ENCODE data around the gene SLFN12L. TPM values are rescaled to one million over a fixed set of nuclear protein-coding genes. Genes with fewer than 3 reads are reported as not detected.
"Not testable (repeated sequence)": the region's sequence is repeated elsewhere in the genome, so short reads cannot be mapped to it uniquely, and the experiment has no call there.

Gene SLFN12L
- total RNA-seq, 4 donors from 2014 or later = 0.10 to 0.31 (median 0.15) TPM; not detected in 1

DNA sequence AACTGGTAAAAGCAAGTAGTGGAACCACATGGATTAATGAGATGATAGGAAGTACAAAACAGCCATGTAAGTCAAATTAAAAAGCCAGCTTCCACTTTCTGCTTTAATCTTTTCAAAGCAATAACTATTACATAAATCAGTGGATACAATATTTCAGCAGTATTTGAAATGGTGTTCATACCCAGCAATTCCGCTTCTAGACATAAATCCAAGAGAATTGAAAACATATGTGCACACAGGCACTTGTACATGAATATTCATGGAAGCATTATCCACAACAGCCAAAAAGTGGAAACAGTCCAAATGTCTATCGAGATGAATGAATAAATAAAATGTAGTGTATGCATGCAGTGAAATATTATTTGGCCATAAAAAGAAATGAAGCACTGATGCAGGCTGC lies 27.4 kb downstream of the SLFN12L start:
- Histone ChIP-seq H3K4me1 (no peaks in the 10 kb centered on the region), H3K27me3 (peaks cover 0 to 4% (median under 1%) of the 10 kb centered on the region in 3 donors), H3K36me3 (no peaks in the 10 kb centered on the region), H3K4me3 (no peak overlapping the region), H3K27ac (no peak overlapping the region), H3K9me3 (no peaks in the 10 kb centered on the region)
- intact Hi-C loops (cut with DNase I; ENCODE audit: low total_unique reads) (no loop called here), in situ Hi-C loops (cut with MboI; ENCODE audit: low sequenced_read_pairs in 4 of 4) (no loop called here)
- ATAC-seq (no peak), DNase-seq (no peak)
- TF ChIP-seq POLR2A (IDR thresholded peaks at IDR 0.05) = no peak
- TF ChIP-seq, protein P1, sequence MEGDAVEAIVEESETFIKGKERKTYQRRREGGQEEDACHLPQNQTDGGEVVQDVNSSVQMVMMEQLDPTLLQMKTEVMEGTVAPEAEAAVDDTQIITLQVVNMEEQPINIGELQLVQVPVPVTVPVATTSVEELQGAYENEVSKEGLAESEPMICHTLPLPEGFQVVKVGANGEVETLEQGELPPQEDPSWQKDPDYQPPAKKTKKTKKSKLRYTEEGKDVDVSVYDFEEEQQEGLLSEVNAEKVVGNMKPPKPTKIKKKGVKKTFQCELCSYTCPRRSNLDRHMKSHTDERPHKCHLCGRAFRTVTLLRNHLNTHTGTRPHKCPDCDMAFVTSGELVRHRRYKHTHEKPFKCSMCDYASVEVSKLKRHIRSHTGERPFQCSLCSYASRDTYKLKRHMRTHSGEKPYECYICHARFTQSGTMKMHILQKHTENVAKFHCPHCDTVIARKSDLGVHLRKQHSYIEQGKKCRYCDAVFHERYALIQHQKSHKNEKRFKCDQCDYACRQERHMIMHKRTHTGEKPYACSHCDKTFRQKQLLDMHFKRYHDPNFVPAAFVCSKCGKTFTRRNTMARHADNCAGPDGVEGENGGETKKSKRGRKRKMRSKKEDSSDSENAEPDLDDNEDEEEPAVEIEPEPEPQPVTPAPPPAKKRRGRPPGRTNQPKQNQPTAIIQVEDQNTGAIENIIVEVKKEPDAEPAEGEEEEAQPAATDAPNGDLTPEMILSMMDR (IDR thresholded peaks at IDR 0.05 in 4 of 5, conservative IDR thresholded peaks at IDR 0.05 in 1 of 5) = no peak

DNA sequence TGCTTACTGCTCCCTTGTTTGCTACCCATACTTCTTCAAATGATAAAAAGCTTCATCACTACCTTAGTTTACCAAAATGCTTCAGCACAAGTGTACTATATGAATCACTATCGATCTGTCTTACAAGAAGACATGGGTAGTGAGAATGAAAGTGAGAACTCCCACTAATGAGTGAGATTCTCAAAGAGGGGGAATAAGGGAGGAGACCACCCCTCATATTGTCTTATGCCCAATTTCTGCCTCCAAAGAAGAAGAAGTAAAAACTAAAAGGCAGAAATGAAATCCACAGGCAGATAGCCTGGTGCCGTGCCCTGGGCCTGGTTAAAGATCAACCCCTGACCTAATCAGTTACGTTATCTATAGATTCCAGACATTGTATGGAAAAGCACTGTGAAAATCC lies 29.8 kb downstream of the SLFN12L start:
- DNase-seq; H3K36me3 ChIP-seq; ATAC-seq; intact Hi-C loops (cut with DNase I; ENCODE audit: low total_unique reads); H3K9me3 ChIP-seq; H3K4me3 ChIP-seq; H3K27ac ChIP-seq; H3K27me3 ChIP-seq; H3K4me1 ChIP-seq; in situ Hi-C loops (cut with MboI; ENCODE audit: low sequenced_read_pairs in 4 of 4): not testable (repeated sequence)

DNA sequence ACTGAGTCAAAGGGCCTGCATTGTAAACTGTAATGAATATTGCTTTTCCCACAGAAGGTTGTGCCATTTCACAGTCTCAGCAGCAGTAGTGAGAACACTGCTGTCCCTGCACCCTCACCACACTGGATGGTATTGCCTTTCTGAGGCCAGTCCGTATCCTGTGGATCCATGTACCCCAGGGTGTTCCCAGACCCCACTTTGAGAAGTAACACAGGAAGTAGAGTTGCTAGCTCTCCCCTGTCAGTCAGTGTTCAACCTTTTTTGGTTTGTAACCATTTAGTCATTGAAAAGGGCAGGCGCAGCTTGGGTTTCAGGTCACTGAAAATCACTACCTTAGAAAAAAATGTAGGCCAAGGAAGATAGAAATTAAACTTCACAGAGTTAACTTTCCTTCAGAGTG lies 37.9 kb downstream of the SLFN12L start:
- Histone ChIP-seq H3K36me3 (no peaks in the 10 kb centered on the region), H3K4me3 (no peak overlapping the region), H3K4me1 (peaks cover 0 to 3% of the 10 kb centered on the region in 2 donors), H3K27me3 (peaks cover 50 to 75% (median 56%) of the 10 kb centered on the region in 3 donors), H3K9me3 (no peaks in the 10 kb centered on the region), H3K27ac (no peak overlapping the region)
- ATAC-seq (no peak), DNase-seq (no peak)
- in situ Hi-C loops (cut with MboI; ENCODE audit: low sequenced_read_pairs in 4 of 4) (no loop called here), intact Hi-C loops (cut with DNase I; ENCODE audit: low total_unique reads) (no loop called here)
- no peak for TF ChIP-seq POLR2A (IDR thresholded peaks at IDR 0.05)
- TF ChIP-seq, protein P1 (IDR thresholded peaks at IDR 0.05 in 4 of 5, conservative IDR thresholded peaks at IDR 0.05 in 1 of 5) = no peak

DNA sequence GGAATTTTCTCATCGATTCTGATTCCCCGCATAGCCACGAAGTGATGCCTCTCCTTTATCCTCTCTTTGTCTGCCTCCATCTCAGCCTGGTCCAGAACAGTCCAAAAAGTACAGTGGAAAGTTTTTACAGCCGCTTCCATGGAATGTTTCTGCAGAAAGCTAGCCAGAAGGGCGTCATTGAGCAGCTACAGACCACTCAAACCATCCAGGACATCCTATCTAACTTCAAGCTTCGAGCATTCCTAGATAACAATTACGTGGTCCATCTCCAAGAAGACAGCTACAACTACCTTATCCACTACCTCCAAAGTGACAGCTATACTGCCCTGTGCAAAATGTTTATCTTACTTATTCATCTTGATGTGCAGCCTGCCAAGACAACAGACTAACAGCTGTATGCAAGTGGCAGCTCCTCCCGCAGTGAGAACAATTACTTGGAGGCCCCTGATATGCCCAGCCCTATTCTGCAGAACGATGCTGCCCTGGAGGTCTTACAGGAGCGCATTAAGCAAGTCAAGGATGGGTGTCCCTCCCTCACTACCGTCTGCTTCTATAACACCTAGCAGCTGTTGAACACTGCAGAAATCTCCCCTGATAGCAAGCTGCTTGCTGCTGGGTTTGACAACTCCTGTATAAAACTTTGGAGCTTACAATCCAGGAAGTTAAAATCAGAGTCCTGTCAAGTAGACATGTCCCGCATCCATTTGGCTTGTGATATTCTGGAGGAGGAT lies 38.9 kb downstream of the SLFN12L start:
- Histone ChIP-seq H3K27me3 (peaks cover 59 to 84% (median 63%) of the 10 kb centered on the region in 3 donors), H3K4me3 (peak overlapping the region in 1 of 4 donors; percentile 11), H3K27ac (no peak overlapping the region), H3K4me1 (peaks cover 0 to 3% of the 10 kb centered on the region in 2 donors), H3K9me3 (no peaks in the 10 kb centered on the region), H3K36me3 (no peaks in the 10 kb centered on the region)
- in situ Hi-C loops (cut with MboI; ENCODE audit: low sequenced_read_pairs in 4 of 4) (no loop called here), intact Hi-C loops (cut with DNase I; ENCODE audit: low total_unique reads) (no loop called here)
- ATAC-seq = no peak
- TF ChIP-seq, protein P1 (IDR thresholded peaks at IDR 0.05 in 4 of 5, conservative IDR thresholded peaks at IDR 0.05 in 1 of 5) = no peak
- TF ChIP-seq POLR2A (IDR thresholded peaks at IDR 0.05) = no peak
- no peak for DNase-seq

DNA sequence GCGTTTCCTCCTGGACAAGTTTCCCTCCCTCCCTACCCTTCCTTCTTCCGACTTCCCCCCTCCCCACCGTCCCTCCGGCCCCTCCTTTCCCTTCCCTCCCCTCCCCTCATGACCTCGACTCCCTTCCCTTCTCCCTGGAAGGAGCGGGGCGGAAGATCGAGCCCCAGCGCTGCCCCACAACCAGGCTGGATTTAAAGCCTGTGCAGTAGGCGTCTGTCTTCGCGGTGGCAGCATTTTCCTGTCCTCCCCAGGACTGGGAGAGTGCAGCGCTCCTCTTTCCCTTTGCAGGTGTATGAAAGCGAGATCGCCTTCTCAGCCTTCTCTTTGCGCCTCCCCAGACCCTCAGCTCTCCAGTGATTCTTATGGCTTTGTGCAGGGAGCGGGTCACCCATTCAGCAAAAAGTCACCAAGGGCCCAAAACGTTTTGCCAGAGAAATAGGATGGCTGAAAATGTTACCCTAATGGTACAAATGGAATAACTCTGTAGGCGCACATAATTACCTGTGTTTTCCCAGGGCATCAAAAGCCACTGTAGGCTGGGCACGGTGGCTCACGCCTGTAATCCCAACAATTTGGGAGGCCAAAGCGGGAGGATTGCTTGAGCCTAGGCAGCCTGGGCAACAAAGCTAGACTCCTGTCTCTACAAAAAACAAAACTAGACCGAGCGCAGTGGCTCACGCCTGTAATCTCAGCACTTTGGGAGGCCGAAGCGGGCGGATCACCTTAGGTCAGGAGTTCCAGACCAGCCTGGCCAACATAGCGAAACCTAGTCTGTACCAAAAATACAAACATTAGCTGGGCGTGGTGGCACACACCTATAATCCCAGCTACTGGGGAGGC lies 40.8 kb downstream of the SLFN12L start:
- Histone ChIP-seq H3K9me3 (no peaks in the 10 kb centered on the region), H3K27me3 (peaks cover 72 to 88% (median 81%) of the 10 kb centered on the region in 3 donors), H3K27ac (no peak overlapping the region), H3K4me1 (peaks cover 0 to 3% of the 10 kb centered on the region in 2 donors), H3K4me3 (no peak overlapping the region), H3K36me3 (no peaks in the 10 kb centered on the region)
- TF ChIP-seq POLR2A (IDR thresholded peaks at IDR 0.05) = no peak
- TF ChIP-seq, protein P1 (IDR thresholded peaks at IDR 0.05 in 4 of 5, conservative IDR thresholded peaks at IDR 0.05 in 1 of 5) = no peak
- DNase-seq (no peak), ATAC-seq (no peak)
- in situ Hi-C loops (cut with MboI; ENCODE audit: low sequenced_read_pairs in 4 of 4) = no loop called here
- intact Hi-C loops (cut with DNase I; ENCODE audit: low total_unique reads) = no loop called here
